Upper lobe of right lung (tissue), 1 donor: ENCODE measurements around the gene PHF2. TPM values are rescaled to one million over a fixed set of nuclear protein-coding genes. Genes with fewer than 3 reads are reported as not detected.

Source experiments
- ATAC-seq: fragments of 200-7000 bp; cut with Tn5 transposase; one replicate; pipeline ENCODE4 v1.9.1; 2020; ENCODE audit warnings: mild to moderate bottlenecking, moderate library complexity
- DNase-seq: peaks from one replicate; pipeline ENCODE4 v3.0.0-alpha.2; 2020
- H3K27ac ChIP-seq: fragments of 200-600 bp; one replicate; pipeline ENCODE4 v1.8.0; 2022
- H3K27me3 ChIP-seq: fragments of 200-600 bp; one replicate; pipeline ENCODE4 v1.8.0; 2022; ENCODE audit warnings: mild to moderate bottlenecking
- H3K36me3 ChIP-seq: fragments of 200-600 bp; one replicate; pipeline ENCODE4 v1.8.0; 2022
- H3K4me1 ChIP-seq: fragments of 200-600 bp; one replicate; pipeline ENCODE4 v1.8.0; 2022
- H3K4me3 ChIP-seq: fragments of 200-600 bp; one replicate; pipeline ENCODE4 v1.8.0; 2022; ENCODE audit warnings: mild to moderate bottlenecking
- H3K9me3 ChIP-seq: fragments of 200-600 bp; one replicate; pipeline ENCODE4 v1.8.0; 2022
- intact Hi-C: fragments of 100-400 bp; cut with DNase I; formaldehyde crosslinking; loops from one replicate; pipeline ENCODE4 v1.11.0; 2022
- total RNA-seq: library from RNA; stranded (reverse); fragmentation: NEBNext Ultra II Directional; extraction: Animal tissue kit (Norgen Biotek cat#: 25700); gene quantifications from one replicate; pipeline ENCODE4 v1.2.1, GENCODE V29; 2021
- TF ChIP-seq, protein P1 (sequence below): fragments of 200-600 bp; IDR thresholded peaks from one replicate; pipeline ENCODE4 v1.8.0; 2022; ENCODE audit warnings: antibody characterized with exemption
- donor health status: DM: no; HTN: yes; CAD: no; lungs with severe emphysema.

The PHF2 gene
- total RNA-seq, 1 donor from 2014 or later: 37.0 TPM

- Histone ChIP-seq H3K9me3 (no peaks in the 10 kb centered on the region), H3K36me3 (peaks cover 85% of the 10 kb centered on the region), H3K4me1 (no peaks in the 10 kb centered on the region), H3K27ac (no peak overlapping the region), H3K4me3 (no peak overlapping the region), H3K27me3 (no peaks in the 10 kb centered on the region)
- DNase-seq (no peak), ATAC-seq (peak; percentile 44)
- TF ChIP-seq, protein P1, sequence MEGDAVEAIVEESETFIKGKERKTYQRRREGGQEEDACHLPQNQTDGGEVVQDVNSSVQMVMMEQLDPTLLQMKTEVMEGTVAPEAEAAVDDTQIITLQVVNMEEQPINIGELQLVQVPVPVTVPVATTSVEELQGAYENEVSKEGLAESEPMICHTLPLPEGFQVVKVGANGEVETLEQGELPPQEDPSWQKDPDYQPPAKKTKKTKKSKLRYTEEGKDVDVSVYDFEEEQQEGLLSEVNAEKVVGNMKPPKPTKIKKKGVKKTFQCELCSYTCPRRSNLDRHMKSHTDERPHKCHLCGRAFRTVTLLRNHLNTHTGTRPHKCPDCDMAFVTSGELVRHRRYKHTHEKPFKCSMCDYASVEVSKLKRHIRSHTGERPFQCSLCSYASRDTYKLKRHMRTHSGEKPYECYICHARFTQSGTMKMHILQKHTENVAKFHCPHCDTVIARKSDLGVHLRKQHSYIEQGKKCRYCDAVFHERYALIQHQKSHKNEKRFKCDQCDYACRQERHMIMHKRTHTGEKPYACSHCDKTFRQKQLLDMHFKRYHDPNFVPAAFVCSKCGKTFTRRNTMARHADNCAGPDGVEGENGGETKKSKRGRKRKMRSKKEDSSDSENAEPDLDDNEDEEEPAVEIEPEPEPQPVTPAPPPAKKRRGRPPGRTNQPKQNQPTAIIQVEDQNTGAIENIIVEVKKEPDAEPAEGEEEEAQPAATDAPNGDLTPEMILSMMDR: no peak
- intact Hi-C loops: no loop called here
Measured at GRCh38 chr9:93536874-93537273, 39.5 kb upstream of the PHF2 start.

DNA sequence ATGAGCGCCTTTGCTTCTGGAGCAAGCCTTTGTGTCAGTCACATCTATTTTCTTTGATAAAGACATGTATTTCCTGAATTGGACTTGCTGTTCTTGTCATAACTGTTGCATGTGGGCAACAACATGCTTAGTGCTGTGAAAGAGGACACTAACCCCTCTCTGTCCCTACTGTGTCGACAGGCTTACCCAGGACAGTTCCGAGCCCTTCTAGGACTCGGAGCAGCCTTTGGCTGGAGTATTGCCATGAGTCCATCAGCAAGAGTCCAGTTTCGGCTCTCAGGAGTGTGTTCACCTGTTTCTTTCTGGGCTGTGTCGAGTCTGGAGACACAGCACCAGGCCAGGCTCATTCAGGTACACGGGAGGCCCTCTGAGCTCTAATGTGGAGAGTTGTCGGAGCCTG, 36.1 kb upstream of the PHF2 start:
- intact Hi-C loops: no loop called here
- Histone ChIP-seq H3K4me1 (no peaks in the 10 kb centered on the region), H3K27ac (no peak overlapping the region), H3K4me3 (no peak overlapping the region), H3K36me3 (peaks cover 78% of the 10 kb centered on the region), H3K9me3 (no peaks in the 10 kb centered on the region), H3K27me3 (no peaks in the 10 kb centered on the region)
- ATAC-seq: no peak
- no peak for DNase-seq
- TF ChIP-seq, protein P1: no peak

DNA sequence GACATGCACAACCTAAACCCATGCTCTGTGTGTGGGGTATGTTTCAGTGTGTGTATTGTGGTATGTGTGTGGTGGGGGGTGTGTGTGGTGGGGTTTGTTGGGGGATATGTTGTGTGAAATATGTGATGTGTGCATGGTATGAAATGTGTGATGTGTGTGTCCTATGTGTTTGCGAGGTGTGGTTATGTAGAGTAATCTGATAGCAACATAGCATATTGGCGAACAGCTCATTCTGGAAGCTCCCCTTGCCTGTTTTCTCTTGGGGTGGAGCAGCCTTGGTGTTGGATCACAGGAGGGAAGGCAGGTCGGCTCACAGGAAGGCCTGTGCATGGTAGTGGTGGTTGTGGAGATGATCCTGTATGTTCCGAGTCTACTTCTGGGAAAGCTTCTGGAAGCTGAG, 35.4 kb upstream of the PHF2 start:
- TF ChIP-seq, protein P1: no peak
- Histone ChIP-seq H3K27me3 (no peaks in the 10 kb centered on the region), H3K4me3 (no peak overlapping the region), H3K9me3 (no peaks in the 10 kb centered on the region), H3K4me1 (no peaks in the 10 kb centered on the region), H3K36me3 (peaks cover 75% of the 10 kb centered on the region), H3K27ac (no peak overlapping the region)
- DNase-seq: no peak
- ATAC-seq: no peak
- intact Hi-C loops: no loop called here

DNA sequence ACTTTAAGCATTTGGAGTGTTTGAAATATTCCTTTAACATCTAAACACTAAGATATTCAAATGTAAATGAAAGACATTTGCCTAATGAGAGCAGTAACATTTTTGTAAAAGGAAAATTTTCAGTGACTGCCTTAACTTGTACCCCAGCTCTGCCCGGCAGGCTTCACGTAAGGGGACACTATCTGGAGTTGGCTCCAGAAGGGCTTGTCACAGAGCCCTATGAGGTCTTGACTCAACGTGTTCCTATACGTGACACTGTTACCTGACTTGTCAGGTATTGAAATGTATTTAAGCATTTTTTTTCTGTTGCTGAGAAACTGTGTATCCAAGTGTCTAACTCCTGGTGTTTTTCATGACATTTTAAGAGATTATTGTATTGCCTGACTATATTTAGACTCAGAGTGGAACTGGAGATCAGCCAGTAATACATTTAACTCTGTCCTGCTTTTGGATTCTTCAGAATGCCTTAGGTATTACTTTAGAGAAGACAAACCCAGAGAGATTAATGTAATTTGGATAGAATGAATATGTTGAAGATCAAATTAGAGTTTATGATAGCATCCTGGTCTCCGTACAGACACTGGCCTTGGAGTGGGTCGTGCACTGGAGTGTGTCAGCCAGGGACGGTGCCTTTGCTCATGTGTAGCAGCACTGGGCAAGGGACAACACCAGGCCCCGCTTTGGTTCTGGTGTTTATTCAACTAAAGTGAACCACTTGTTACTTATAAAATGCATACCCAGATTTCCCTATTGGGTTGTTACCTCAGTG, 34.6 kb upstream of the PHF2 start:
- H3K4me3 ChIP-seq: no peak overlapping the region
- DNase-seq (no peak), ATAC-seq (no peak)
- intact Hi-C loops: no loop called here
- no peaks in the 10 kb centered on the region for H3K27me3 ChIP-seq
- H3K4me1 ChIP-seq: no peaks in the 10 kb centered on the region
- H3K9me3 ChIP-seq: no peaks in the 10 kb centered on the region
- H3K27ac ChIP-seq: no peak overlapping the region
- TF ChIP-seq, protein P1: no peak
- peaks cover 77% of the 10 kb centered on the region for H3K36me3 ChIP-seq

DNA sequence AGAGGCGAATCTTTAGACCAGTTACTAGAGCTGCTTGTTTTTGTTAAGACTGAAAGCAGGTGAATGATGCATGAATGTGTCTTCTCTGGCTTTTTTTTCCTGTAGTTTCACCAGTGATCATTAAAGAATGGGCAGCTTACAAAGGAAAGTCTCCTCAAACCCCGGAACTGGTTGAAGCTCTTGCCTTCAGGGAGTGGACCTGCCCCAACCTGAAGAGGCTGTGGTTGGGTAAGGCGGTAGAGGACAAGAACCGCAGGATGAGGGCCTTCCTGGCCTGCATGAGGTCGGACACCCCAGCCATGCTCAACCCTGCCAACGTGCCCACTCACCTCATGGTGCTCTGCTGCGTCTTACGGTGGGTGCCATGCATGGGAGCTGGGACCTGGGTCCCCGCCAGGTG, 33.3 kb upstream of the PHF2 start:
- Histone ChIP-seq H3K27me3 (no peaks in the 10 kb centered on the region), H3K4me3 (no peak overlapping the region), H3K4me1 (no peaks in the 10 kb centered on the region), H3K36me3 (peaks cover 76% of the 10 kb centered on the region), H3K9me3 (no peaks in the 10 kb centered on the region), H3K27ac (no peak overlapping the region)
- TF ChIP-seq, protein P1: no peak
- ATAC-seq: no peak
- DNase-seq: no peak
- intact Hi-C loops: no loop called here

DNA sequence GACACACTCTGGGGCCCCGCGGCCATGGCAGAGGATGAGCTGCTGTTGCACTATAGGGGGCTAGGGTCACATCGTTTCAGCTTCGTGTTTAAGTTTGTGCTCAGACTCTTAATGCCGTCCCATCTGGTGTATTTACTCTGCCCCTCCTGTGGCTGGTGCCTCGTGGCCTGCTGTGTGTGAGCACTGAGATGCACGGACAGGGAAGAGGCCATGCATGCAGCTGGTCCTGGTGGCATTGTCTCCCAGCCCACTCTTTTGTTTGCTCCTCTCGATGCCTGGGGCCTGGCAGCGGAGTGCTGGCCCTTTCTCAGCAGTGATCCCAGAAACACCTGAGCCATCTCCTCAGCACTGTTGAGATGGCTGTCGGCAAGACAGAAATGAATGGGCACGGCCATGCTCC, 30.0 kb upstream of the PHF2 start:
- no peaks in the 10 kb centered on the region for H3K27me3 ChIP-seq
- H3K9me3 ChIP-seq: no peaks in the 10 kb centered on the region
- ATAC-seq: no peak
- TF ChIP-seq, protein P1: no peak
- intact Hi-C loops: no loop called here
- no peak for DNase-seq
- H3K4me3 ChIP-seq: no peak overlapping the region
- H3K4me1 ChIP-seq: no peaks in the 10 kb centered on the region
- H3K36me3 ChIP-seq: peaks cover 80% of the 10 kb centered on the region
- no peak overlapping the region for H3K27ac ChIP-seq
